Sigmoid colon (tissue), 4 donors: Measurements from ENCODE around the gene SLC4A7.

ENCODE experiments used
- POLR2AphosphoS5 ChIP-seq, 4 donors: sonication (generic); formaldehyde crosslinking; IDR thresholded peaks; one replicate each; pipeline ENCODE4 v1.6.1; 2017; ENCODE audit warnings: antibody characterized with exemption in 4 of 4
- TF ChIP-seq, protein P1 (sequence below), 4 experiments: fragments of 450-650 bp in 3 of 4; fragments of 200-600 bp in 1 of 4; IDR thresholded peaks; one replicate each; pipeline ENCODE4 v1.5.1; 2016 to 2019; ENCODE audit warnings: antibody characterized with exemption in 4 of 4, mild to moderate bottlenecking in 3 of 4, moderate library complexity in 2 of 4

DNA sequence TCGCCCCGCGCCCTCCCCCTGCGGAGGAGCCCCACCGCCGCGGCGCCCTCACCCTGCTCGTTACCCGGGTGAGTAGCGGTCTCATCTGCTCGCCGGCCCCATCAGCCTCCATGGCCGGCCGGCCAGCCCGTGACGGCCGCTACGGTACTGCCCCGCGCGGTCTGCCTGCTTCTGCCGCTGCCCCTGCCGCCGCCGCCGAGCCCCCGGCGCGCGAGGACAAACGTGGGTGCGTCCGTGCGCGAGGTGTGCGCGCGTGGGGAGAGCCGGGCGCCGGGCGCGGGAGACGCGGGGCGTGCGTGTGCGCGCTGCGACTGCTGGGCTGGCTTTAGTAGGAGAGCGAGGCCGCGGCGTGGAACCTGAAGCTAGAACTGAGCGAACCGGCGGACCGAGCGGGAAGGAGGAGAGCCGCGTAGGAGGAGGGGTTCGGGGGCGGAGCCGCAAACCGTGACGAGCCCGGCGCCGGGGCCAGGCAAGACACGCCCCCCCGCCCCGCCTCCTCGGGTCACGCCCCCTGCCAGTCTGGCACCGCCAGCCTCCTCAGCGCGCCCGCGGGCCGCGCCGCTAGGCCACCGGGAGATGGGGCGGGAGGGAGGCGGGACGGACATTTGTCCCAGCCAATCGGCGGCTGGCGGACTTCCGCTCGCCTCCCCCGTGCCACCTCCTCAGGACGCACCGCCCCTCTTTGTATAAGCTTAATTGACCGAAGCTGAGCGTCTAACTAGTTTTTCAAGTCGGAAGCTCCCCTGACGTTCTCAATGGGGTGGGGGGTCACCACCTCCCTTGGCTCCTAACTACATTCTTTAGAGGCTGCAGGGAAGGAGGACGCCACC is at the start of gene SLC4A7:
- TF ChIP-seq, protein P1, sequence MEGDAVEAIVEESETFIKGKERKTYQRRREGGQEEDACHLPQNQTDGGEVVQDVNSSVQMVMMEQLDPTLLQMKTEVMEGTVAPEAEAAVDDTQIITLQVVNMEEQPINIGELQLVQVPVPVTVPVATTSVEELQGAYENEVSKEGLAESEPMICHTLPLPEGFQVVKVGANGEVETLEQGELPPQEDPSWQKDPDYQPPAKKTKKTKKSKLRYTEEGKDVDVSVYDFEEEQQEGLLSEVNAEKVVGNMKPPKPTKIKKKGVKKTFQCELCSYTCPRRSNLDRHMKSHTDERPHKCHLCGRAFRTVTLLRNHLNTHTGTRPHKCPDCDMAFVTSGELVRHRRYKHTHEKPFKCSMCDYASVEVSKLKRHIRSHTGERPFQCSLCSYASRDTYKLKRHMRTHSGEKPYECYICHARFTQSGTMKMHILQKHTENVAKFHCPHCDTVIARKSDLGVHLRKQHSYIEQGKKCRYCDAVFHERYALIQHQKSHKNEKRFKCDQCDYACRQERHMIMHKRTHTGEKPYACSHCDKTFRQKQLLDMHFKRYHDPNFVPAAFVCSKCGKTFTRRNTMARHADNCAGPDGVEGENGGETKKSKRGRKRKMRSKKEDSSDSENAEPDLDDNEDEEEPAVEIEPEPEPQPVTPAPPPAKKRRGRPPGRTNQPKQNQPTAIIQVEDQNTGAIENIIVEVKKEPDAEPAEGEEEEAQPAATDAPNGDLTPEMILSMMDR (IDR thresholded peaks at IDR 0.05), result no peak
- peak; percentile 97 to 99 (median 98) for TF ChIP-seq POLR2AphosphoS5 (IDR thresholded peaks at IDR 0.05)
